Liver (tissue), 3 donors: Measurements from ENCODE around the gene GBGT1.

Experiments used
- FOXA1 ChIP-seq: IDR thresholded peaks from 2 replicates; pipeline ENCODE4 v1.6.1; 2016; ENCODE audit warnings: antibody characterized with exemption
- FOXA2 ChIP-seq: IDR thresholded peaks from 2 replicates; pipeline ENCODE4 v1.6.1; 2016; ENCODE audit warnings: antibody characterized with exemption
- JUND ChIP-seq, 2 donors: IDR thresholded peaks; 2 replicates each; pipeline ENCODE4 v1.6.1; 2016; ENCODE audit warnings: antibody characterized with exemption in 2 of 2
- RAD21 ChIP-seq, 2 donors: IDR thresholded peaks; 2 replicates each; pipeline ENCODE4 v1.6.1; 2016; ENCODE audit warnings: antibody characterized with exemption in 2 of 2, mild to moderate bottlenecking in 2 of 2
- RXRA ChIP-seq, 2 donors: IDR thresholded peaks; 2 replicates each; pipeline ENCODE4 v1.6.1; 2017 to 2018; ENCODE audit warnings: antibody characterized with exemption in 2 of 2, mild to moderate bottlenecking in 1 of 2
- SP1 ChIP-seq: IDR thresholded peaks from 2 replicates; pipeline ENCODE4 v1.6.1; 2018; ENCODE audit warnings: antibody characterized with exemption, mild to moderate bottlenecking
- TAF1 ChIP-seq: conservative IDR thresholded peaks from 2 replicates; pipeline ENCODE4 v1.6.1; 2016; ENCODE audit warnings: antibody characterized with exemption, mild to moderate bottlenecking
- YY1 ChIP-seq: IDR thresholded peaks from 2 replicates; pipeline ENCODE4 v1.6.1; 2016; ENCODE audit warnings: antibody characterized with exemption, mild to moderate bottlenecking
- TF ChIP-seq, protein P1 (sequence below): fragments of 150-350 bp; IDR thresholded peaks from 2 replicates; pipeline ENCODE4 v1.5.1; 2017; ENCODE audit warnings: improper control_type of control experiment, low read depth, low read length; ENCODE audit not compliant: missing input control
- TF ChIP-seq, protein P2 (sequence below): IDR thresholded peaks from 2 replicates; pipeline ENCODE4 v1.6.1; 2016; ENCODE audit warnings: antibody characterized with exemption
- donor health status: healthy.
- donor health status: healthy.

GRCh38 chr9:133122935-133123611 lies 40.6 kb downstream of the GBGT1 start:
- TF ChIP-seq SP1 (no peak), RXRA (IDR thresholded peaks at IDR 0.05) (no peak), JUND (IDR thresholded peaks at IDR 0.05) (no peak), TAF1 (no peak), RAD21 (IDR thresholded peaks at IDR 0.05) (no peak), YY1 (no peak), FOXA2 (no peak), FOXA1 (no peak)
- TF ChIP-seq, protein P1, sequence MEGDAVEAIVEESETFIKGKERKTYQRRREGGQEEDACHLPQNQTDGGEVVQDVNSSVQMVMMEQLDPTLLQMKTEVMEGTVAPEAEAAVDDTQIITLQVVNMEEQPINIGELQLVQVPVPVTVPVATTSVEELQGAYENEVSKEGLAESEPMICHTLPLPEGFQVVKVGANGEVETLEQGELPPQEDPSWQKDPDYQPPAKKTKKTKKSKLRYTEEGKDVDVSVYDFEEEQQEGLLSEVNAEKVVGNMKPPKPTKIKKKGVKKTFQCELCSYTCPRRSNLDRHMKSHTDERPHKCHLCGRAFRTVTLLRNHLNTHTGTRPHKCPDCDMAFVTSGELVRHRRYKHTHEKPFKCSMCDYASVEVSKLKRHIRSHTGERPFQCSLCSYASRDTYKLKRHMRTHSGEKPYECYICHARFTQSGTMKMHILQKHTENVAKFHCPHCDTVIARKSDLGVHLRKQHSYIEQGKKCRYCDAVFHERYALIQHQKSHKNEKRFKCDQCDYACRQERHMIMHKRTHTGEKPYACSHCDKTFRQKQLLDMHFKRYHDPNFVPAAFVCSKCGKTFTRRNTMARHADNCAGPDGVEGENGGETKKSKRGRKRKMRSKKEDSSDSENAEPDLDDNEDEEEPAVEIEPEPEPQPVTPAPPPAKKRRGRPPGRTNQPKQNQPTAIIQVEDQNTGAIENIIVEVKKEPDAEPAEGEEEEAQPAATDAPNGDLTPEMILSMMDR = no peak
- TF ChIP-seq, protein P2, sequence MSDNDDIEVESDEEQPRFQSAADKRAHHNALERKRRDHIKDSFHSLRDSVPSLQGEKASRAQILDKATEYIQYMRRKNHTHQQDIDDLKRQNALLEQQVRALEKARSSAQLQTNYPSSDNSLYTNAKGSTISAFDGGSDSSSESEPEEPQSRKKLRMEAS = no peak
